ENCODE results near the gene MPST. TPM values are rescaled to one million over a fixed set of nuclear protein-coding genes. Genes with fewer than 3 reads are reported as not detected.

Gene MPST
- total RNA-seq, 3 donors from 2014 or later: 135 to 224 (median 186) TPM

DNA sequence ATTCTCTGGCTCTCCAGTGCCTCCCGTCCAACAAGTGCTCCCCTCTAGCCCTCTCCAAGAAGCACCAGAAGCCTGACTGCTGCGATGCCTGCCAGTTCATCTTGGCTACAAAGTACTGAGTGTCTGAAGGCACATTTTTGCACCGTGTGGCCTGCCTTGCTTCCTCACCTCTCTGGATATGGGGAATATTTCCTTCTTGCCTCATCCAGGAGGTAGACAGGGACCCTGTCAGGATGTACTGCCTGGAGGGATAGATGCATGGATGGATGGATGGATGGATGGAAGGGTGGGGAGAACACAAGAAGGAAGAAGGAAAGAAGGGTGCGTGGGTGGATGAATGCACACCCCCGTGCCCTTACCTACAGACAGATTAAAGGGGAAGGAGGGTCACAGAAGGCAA, 59.6 kb downstream of the MPST start:
- ATAC-seq (no peak), DNase-seq (no peak)
- H3K9me3 ChIP-seq: no peaks in the 10 kb centered on the region
- intact Hi-C loops (cut with DNase I, micrococcal nuclease): no loop called here
- H3K4me1 ChIP-seq (ENCODE audit: low read depth): no peaks in the 10 kb centered on the region
- H3K4me3 ChIP-seq: no peak overlapping the region
- TF ChIP-seq, protein P1, sequence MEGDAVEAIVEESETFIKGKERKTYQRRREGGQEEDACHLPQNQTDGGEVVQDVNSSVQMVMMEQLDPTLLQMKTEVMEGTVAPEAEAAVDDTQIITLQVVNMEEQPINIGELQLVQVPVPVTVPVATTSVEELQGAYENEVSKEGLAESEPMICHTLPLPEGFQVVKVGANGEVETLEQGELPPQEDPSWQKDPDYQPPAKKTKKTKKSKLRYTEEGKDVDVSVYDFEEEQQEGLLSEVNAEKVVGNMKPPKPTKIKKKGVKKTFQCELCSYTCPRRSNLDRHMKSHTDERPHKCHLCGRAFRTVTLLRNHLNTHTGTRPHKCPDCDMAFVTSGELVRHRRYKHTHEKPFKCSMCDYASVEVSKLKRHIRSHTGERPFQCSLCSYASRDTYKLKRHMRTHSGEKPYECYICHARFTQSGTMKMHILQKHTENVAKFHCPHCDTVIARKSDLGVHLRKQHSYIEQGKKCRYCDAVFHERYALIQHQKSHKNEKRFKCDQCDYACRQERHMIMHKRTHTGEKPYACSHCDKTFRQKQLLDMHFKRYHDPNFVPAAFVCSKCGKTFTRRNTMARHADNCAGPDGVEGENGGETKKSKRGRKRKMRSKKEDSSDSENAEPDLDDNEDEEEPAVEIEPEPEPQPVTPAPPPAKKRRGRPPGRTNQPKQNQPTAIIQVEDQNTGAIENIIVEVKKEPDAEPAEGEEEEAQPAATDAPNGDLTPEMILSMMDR (IDR thresholded peaks at IDR 0.05): no peak
- no peaks in the 10 kb centered on the region for H3K36me3 ChIP-seq (ENCODE audit: low read depth)

Other genes with a start within 250 kb of the MPST start
- gene IFT27, start 243.6 kb upstream of the MPST start, total RNA-seq: 10 to 100 TPM; 29.0 to 37.2 (median 29.7) TPM
- not detected for gene PVALB, start 202.7 kb upstream of the MPST start, total RNA-seq
- gene NCF4, start 158.7 kb upstream of the MPST start, total RNA-seq: 10 to 100 TPM in 2 of 3 donors, 1 to 10 TPM in 1; 6.3 to 15.2 (median 14.8) TPM
- gene CSF2RB, start 106.1 kb upstream of the MPST start, total RNA-seq: 1 to 10 TPM; 4.1 to 8.1 (median 5.3) TPM
- gene TST, start 295 bp upstream of the MPST start, total RNA-seq: 100 to 1,000 TPM; 170 to 494 (median 337) TPM
- gene KCTD17, start 32.0 kb downstream of the MPST start, total RNA-seq: 10 to 100 TPM; 24.9 to 40.1 (median 31.3) TPM
- gene TMPRSS6, start 90.0 kb downstream of the MPST start, total RNA-seq: under 1 TPM in 2 of 3 donors, not detected in 1; 0.29 to 0.46 TPM
- gene IL2RB, start 130.2 kb downstream of the MPST start, total RNA-seq: 1 to 10 TPM; 4.5 to 5.8 (median 5.3) TPM
- gene C1QTNF6, start 168.5 kb downstream of the MPST start, total RNA-seq: 10 to 100 TPM in 2 of 3 donors, 1 to 10 TPM in 1; 8.9 to 22.5 (median 13.3) TPM
- gene SSTR3, start 192.7 kb downstream of the MPST start, total RNA-seq: under 1 TPM in 2 of 3 donors, not detected in 1; 0.09 to 0.10 TPM
- gene RAC2, start 224.5 kb downstream of the MPST start, total RNA-seq: 10 to 100 TPM; 15.3 to 26.8 (median 16.4) TPM